ENCODE results near the gene CBS. TPM values are rescaled to one million over a fixed set of nuclear protein-coding genes. Genes with fewer than 3 reads are reported as not detected.

The CBS gene
- total and polyA plus RNA-seq, 4 donors, result 70.9 to 212 (median 129) TPM

DNA sequence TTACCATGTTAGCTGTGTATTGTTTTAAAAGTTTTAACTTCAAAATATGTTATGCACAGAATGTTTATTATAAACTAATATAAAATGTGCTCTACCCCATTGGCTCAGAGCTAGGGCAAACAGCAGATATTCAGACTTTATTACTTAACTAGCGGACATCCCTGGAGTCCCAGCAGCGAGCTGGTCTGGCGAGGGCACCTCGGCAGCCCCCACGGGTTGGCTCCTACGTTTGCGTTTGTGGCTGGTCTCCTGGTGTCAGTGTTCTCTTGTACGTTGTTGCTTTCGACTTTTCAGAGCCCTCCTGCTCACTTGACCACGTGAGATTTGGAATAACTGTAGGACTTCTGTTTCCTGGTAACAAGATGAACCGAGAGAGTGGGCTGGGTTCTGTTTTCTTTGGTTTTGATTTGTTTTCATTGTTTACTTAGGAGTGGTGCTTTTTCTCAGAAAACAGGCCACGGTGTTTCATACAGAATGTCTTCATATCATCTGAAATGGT, 44.5 kb downstream of the CBS start:
- no peak overlapping the region for H3K9ac ChIP-seq (ENCODE audit: low read depth in 1 of 2, low read length in 2 of 2)
- peaks cover 7 to 44% (median 28%) of the 10 kb centered on the region in 4 donors for H3K36me3 ChIP-seq (ENCODE audit: control insufficient read depth in 4 of 4, insufficient read depth in 3 of 4, low read depth in 1 of 4, low read length in 3 of 4)
- no peaks in the 10 kb centered on the region for H3K4me1 ChIP-seq (ENCODE audit: control insufficient read depth in 4 of 4, insufficient read depth in 4 of 4, low read length in 3 of 4)
- no peaks in the 10 kb centered on the region for H3K9me3 ChIP-seq (ENCODE audit: control insufficient read depth in 4 of 4, low read length in 3 of 4)
- H3K27me3 ChIP-seq (ENCODE audit: control insufficient read depth in 4 of 4, insufficient read depth in 4 of 4, low read length in 3 of 4), result no peaks in the 10 kb centered on the region
- no peak overlapping the region for H3K4me3 ChIP-seq (ENCODE audit: low read depth in 1 of 3, low read length in 3 of 3)
- H3K27ac ChIP-seq (ENCODE audit: low read depth in 1 of 2, low read length in 2 of 2), result no peak overlapping the region
- 92% methylated on average over 12 of the region's 12 CpGs for WGBS
- no peak for DNase-seq (ENCODE audit: low spot score)
- no peak for TF ChIP-seq JUND (IDR thresholded peaks at IDR 0.05)
- no peak for TF ChIP-seq RAD21 (IDR thresholded peaks at IDR 0.05)
- TF ChIP-seq, protein P1, sequence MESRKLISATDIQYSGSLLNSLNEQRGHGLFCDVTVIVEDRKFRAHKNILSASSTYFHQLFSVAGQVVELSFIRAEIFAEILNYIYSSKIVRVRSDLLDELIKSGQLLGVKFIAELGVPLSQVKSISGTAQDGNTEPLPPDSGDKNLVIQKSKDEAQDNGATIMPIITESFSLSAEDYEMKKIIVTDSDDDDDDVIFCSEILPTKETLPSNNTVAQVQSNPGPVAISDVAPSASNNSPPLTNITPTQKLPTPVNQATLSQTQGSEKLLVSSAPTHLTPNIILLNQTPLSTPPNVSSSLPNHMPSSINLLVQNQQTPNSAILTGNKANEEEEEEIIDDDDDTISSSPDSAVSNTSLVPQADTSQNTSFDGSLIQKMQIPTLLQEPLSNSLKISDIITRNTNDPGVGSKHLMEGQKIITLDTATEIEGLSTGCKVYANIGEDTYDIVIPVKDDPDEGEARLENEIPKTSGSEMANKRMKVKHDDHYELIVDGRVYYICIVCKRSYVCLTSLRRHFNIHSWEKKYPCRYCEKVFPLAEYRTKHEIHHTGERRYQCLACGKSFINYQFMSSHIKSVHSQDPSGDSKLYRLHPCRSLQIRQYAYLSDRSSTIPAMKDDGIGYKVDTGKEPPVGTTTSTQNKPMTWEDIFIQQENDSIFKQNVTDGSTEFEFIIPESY (IDR thresholded peaks at IDR 0.05), result no peak
- no peak for TF ChIP-seq NR2F2 (IDR thresholded peaks at IDR 0.05)
- TF ChIP-seq, protein P2, sequence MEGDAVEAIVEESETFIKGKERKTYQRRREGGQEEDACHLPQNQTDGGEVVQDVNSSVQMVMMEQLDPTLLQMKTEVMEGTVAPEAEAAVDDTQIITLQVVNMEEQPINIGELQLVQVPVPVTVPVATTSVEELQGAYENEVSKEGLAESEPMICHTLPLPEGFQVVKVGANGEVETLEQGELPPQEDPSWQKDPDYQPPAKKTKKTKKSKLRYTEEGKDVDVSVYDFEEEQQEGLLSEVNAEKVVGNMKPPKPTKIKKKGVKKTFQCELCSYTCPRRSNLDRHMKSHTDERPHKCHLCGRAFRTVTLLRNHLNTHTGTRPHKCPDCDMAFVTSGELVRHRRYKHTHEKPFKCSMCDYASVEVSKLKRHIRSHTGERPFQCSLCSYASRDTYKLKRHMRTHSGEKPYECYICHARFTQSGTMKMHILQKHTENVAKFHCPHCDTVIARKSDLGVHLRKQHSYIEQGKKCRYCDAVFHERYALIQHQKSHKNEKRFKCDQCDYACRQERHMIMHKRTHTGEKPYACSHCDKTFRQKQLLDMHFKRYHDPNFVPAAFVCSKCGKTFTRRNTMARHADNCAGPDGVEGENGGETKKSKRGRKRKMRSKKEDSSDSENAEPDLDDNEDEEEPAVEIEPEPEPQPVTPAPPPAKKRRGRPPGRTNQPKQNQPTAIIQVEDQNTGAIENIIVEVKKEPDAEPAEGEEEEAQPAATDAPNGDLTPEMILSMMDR (IDR thresholded peaks at IDR 0.05; ENCODE audit: low read depth, low read length, missing input control), result no peak
- no peak for TF ChIP-seq FOXA1 (IDR thresholded peaks at IDR 0.05)
- TF ChIP-seq GABPA (IDR thresholded peaks at IDR 0.05 in 1 of 2, conservative IDR thresholded peaks at IDR 0.05 in 1 of 2), result no peak
- no peak for TF ChIP-seq YY1 (IDR thresholded peaks at IDR 0.05)
- no peak for TF ChIP-seq HNF4G (IDR thresholded peaks at IDR 0.05)
- TF ChIP-seq SP1 (IDR thresholded peaks at IDR 0.05), result no peak

DNA sequence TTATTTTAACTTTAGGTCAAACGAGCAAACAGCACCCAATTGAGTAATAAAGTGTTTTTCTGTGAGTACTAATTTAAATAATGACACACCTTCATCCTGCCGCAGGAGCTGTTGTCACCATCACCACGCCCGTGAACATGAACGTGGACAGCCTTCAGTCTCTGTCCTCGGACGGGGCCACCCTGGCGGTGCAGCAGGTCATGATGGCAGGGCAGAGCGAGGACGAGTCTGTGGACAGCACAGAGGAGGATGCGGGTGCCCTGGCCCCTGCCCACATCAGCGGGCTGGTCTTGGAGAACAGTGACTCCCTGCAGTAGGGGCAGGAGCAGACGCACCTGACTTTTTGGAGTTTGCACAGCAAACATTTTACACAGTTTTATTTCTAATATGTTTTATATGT, 45.9 kb downstream of the CBS start:
- DNase-seq (ENCODE audit: low spot score), result no peak
- no peaks in the 10 kb centered on the region for H3K4me1 ChIP-seq (ENCODE audit: control insufficient read depth in 4 of 4, insufficient read depth in 4 of 4, low read length in 3 of 4)
- H3K4me3 ChIP-seq (ENCODE audit: low read depth in 1 of 3, low read length in 3 of 3), result no peak overlapping the region
- no peaks in the 10 kb centered on the region for H3K9me3 ChIP-seq (ENCODE audit: control insufficient read depth in 4 of 4, low read length in 3 of 4)
- H3K9ac ChIP-seq (ENCODE audit: low read depth in 1 of 2, low read length in 2 of 2), result no peak overlapping the region
- H3K27ac ChIP-seq (ENCODE audit: low read depth in 1 of 2, low read length in 2 of 2), result no peak overlapping the region
- 93% methylated on average over 13 of the region's 13 CpGs for WGBS
- H3K27me3 ChIP-seq (ENCODE audit: control insufficient read depth in 4 of 4, insufficient read depth in 4 of 4, low read length in 3 of 4), result no peaks in the 10 kb centered on the region
- TF ChIP-seq, protein P2 (IDR thresholded peaks at IDR 0.05; ENCODE audit: low read depth, low read length, missing input control), result no peak
- H3K36me3 ChIP-seq (ENCODE audit: control insufficient read depth in 4 of 4, insufficient read depth in 3 of 4, low read depth in 1 of 4, low read length in 3 of 4), result peaks cover 9 to 53% (median 32%) of the 10 kb centered on the region in 4 donors

Measured in liver (tissue), 9 donors.